NCI-H82 treated with DMSO at 0.1 percent for 48 hours (cell line): ENCODE results near the gene CYFIP2.

Experiments used
- DNase-seq: peaks from one replicate; lab custom pipeline; 2025; ENCODE audit not compliant: unreplicated experiment; lab: John Stamatoyannopoulos, UW

Gene CYFIP2

DNA sequence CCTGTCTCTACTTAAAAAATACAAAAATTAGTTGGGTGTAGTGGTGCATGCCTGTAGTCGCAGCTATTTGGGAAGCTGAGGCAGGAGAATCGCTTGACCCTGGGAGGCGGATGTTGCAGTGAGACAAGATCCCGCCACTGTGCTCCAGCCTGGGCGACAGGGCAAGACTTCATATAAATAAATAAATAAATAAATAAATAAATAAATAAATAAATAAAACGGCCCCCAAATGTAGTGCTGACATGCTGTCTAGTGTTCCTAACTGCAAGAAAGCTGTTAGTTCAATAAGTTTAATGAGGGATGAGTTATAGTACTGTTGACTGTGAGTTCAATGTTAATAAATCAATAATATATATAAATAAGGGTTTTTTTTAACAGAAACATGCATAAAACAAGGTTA, 7.5 kb upstream of the CYFIP2 start:
- no peak for DNase-seq

DNA sequence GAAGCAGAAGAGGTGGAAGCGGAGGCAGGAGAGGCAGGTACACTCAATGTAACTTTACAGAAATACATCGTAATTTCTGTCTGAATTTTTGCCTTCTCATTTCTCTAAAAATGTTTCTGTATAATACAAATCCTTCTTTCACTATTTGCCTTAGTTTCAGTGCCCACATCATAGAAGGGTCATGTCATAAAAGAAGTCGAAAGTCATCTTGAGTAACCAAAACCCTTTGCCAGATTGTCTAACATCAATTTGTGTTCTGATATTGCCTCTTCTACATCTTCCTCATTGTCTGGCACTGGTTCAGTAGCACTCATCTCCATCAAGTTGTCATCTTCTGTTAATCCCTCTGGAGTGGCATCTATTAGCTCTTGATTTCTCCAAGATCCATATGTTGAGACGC, 6.2 kb upstream of the CYFIP2 start:
- no peak for DNase-seq

DNA sequence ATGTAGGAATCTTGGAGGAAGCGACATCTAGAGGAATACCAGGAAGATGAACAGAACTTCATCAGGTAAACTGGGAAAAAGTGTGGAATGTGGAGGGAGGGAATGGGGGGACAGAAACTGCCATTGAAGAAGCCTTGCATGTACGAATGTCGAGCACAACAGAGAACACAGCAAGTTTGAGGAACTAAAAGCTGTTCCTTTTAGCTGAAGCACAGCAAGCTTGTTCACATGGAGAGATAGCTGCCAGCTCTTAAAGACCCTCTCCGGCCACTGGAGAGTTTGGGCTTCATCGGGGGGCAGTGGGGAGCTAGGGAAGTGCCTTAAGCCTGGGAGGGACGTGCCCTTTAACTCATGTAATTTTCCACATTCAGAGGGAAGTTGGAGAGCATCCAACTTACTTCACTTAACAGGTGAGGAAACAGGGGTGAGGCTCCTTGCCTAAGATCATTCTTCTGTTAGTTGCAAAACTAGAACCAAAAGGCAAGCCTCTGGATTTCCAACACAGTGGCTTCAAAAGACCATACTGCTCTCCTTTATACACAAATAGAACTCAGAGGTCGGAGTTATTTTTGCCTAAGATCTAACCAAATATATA, 2.3 kb upstream of the CYFIP2 start:
- DNase-seq, result no peak

- DNase-seq, result no peak
Observed at GRCh38 chr5:157266286-157267007, 524 bp downstream of the CYFIP2 start.

DNA sequence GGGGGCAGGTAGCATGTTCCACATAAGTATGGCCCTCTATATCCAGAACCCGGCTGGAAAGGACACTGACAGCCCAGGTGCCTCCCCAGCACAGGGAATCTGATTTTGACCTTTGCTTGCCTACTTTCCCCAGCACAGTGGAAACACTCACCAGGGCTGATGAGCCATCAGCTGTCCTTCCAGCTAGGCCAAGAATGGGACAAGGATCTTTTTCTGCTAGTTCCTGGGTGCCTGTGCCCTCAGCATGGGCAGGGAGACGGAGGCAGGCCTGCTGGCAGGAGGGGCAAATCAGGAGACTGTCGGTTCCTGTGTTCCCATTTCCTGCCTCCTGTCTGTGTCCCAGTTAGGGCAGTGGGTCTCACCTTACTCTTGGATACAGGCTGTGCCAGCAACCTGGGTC, 1.1 kb downstream of the CYFIP2 start:
- no peak for DNase-seq

GRCh38 chr5:157267761-157268480, 2.0 kb downstream of the CYFIP2 start:
- DNase-seq, result no peak

DNA sequence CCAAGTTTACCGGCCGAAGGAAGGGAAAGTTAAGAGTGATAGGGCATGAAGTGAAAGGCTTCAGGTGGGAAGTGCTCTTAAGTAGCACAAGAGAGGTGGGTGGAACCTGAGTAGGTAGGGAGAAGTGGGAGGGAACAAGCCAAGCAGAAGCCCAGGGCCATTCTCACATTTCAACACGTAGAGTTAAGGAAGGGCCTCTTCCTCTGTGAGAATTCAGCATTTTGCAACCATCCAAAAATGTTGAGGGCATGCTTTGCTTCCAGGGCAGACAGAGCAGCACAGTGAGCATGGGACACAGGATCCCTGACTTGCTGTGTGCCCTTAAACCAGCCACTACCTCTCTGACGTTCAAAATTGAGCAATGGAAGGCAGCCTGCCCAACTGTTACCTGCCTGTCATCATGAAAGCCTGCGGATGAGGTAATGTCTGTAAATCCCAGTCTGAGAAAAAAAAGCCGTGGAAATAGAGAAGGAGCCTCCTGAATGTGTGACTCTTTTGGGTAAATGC, 3.3 kb downstream of the CYFIP2 start:
- DNase-seq, result no peak

- DNase-seq, result no peak
Observed at GRCh38 chr5:157269761-157270272, 3.9 kb downstream of the CYFIP2 start.

DNA sequence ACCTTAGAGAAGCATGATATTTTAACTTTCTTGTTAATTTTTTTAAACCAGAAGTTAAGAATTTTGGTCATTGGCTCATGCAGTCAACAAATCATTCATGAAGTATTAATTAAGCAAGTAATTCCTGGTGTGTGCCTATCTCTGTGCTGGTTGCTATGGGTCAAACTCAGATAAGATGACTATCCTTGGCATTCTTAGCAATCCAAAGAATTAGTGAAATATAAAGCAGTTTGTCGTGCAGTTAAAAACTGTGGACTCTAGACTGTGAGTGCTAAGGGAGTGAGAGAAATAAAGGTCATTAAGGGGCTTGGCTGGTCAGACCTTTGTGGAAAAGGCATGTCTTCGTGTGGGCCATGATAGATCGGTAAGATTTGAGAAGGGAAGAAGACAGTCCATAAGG, 4.8 kb downstream of the CYFIP2 start:
- DNase-seq, result no peak

GRCh38 chr5:157271740-157272271, 5.9 kb downstream of the CYFIP2 start:
- DNase-seq, result no peak

DNA sequence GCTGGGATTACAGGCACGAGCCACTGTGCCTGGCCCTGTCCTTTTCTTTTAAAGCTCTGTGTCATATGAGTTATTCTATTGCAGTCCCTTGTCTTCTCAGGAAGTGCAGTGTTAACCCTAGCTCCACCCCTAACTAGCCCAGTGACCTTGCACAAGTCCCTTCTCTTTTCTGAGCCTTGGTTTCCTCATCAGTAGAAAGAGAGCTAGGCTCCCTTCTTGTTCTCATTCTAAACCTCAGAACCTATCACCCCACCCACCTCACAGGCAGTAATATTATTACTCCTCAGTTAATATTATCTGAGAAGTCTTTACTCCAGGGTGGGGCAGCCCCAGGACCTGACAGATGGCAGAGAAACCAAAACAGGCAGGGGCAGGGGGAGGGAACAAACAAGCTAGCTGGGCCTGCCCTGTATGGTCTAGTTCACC, 7.2 kb downstream of the CYFIP2 start:
- DNase-seq, result no peak

DNA sequence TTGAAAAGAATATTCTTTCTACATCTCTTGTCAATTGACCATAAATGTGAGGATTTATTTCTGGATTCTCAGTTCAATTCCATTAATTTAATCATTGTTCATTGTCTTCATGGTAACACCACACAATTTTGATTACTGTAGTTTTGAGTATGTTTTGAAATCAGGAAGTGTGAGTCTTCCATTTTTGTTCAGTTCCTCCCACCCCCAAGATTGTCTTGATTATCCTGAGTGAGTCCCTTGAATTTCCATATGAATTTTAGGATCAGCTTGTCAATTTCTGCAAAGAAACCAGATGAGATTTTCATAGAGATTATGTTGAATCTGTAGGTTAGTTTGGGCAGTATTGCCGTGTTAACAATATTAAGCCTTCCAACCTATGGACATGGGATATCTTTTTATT, 9.5 kb downstream of the CYFIP2 start:
- no peak for DNase-seq

DNA sequence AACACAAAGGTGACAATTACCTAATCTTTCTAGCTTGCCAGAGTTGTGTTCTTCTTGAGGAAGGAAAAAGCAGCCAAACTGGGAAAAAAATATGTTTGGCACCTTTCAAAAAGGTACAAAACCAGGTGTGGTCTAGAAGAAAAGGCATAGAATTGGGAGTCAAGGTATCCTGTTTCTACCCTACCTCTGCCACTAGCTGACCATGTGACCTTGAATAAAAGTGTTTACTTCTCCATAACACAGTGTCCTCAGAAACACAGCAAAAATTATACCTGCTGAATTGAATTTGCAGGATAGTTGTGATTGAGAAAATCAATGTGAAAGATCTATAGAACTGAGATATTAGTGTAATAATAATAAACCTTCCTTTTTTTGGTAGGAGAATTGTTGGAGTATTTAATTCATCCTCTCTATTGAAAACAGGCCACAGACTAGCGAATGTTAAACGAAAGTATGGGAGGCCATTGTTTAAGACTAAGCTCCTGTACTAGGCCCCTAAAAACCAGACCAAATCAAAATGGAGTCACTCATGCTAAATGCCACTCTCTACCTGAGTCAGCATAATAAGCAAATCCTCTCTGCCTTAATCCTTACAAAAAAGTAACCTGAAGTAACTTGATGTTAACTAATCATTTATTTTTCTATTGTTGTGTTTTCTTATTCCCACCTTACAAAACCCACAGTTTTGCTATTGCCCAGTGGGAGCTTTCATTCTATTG, 12.6 kb downstream of the CYFIP2 start:
- no peak for DNase-seq

GRCh38 chr5:157279605-157280239, 13.8 kb downstream of the CYFIP2 start:
- no peak for DNase-seq

DNA sequence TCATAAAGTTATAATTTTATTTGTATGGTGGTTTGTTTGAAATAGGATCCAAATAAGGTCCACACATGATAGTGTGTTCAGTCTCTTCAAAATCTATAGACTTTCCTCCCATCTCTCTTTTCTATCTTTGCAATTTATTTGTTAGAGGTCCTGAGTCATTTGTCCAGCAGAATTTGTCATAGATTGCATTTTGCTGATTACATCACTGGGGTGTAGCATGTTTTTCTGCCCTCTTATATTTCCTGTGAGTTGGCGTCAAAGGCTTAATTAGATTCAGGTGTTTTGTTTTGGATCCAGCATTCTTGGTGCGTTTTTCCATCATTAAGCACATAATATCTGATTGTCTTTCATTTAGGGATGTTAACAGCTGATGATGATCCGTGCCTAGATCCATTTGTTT, 15.0 kb downstream of the CYFIP2 start:
- no peak for DNase-seq

DNA sequence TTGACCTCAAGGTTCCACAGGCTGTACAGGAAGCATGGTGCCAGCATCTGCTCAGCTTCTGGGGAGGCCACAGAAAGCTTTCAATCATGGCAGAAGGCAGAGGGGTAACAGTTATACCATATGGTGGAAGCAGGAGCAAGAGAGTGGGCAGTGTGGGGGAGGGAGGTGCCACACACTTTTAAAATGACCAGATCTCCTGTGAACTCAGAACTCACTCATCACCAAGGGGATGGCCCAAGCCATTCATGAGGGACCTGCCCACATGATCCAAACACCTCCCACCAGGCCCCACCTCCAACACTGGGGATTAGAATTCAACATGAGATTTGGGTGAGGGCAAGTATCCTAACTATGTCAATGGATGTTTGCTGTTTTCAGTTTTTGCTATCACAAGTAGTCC, 16.2 kb downstream of the CYFIP2 start:
- no peak for DNase-seq

DNA sequence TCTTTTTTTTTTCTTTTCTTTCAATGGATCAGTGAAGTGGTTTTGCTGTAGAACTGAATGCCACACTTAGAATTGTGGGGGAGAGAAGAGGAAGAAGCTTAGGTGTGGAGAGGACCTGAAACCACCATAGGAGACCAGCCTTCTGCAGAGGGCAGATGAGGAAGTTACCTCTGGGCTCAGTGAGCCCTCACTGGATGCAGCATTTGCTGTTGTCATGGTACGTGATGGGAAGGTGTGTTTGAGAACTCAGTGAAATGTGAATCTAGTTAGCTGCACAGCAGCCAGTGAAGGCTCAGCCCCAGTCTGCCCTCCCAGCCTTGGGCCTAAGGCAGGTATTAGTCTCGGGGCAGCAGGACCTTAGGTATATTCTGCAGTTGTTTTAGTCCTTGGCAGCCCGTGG, 17.5 kb downstream of the CYFIP2 start:
- DNase-seq, result no peak

GRCh38 chr5:157284458-157285212, 18.7 kb downstream of the CYFIP2 start:
- DNase-seq, result no peak

DNA sequence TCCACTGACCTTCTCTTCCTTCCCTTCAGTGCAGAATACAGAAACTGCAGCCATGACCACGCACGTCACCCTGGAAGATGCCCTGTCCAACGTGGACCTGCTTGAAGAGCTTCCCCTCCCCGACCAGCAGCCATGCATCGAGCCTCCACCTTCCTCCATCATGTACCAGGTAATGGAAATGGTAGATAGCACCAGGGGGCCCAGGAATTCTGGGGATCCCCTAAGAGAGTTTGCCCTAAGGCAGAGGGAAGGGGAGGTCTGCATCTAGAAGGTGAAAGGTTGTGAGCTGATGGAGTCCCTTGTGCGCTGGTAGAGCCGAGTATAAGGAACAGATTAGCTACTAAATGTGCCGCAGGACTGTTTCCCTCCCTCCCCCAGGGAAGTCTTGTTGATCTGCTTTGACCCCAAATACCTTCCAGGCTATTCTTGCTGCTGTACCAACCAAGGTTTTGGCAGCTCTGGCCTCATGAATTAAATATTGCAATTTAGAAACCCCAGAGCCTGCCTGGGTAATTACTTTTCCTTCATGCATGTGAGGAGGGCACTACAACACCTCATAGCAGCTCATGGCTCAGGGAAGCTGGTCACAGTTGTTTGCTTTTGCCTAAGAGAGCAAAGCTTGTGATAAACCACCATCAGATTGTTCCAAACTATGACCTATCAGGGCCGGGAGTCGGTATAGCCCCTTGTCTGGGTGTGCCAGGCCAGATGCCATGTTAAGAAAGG, 19.6 kb downstream of the CYFIP2 start:
- no peak for DNase-seq
